Hippocampal formation (tissue), 2 donors: Measurements from ENCODE around the gene ARHGAP44.

Experiments used
- DNase-seq, 2 donors: peaks; one replicate each; lab custom pipeline; 2025; lab: John Stamatoyannopoulos, UW

Gene ARHGAP44

GRCh38 chr17:12789481-12790248, at the start of gene ARHGAP44:
Gene ARHGAP44 (plus strand): TSS chr17:12789498. CDS start chr17:12789839, 341 bp downstream.
- DNase-seq = peak; percentile 13 to 60

GRCh38 chr17:12739500-12739899, 49.8 kb upstream of the ARHGAP44 start:
- no peak for DNase-seq

GRCh38 chr17:12743046-12743445, 46.3 kb upstream of the ARHGAP44 start:
- no peak for DNase-seq

- DNase-seq = no peak
Observed at GRCh38 chr17:12744298-12744697, 45.0 kb upstream of the ARHGAP44 start.

- no peak for DNase-seq
Observed at GRCh38 chr17:12744786-12745185, 44.5 kb upstream of the ARHGAP44 start.

- no peak for DNase-seq
Observed at GRCh38 chr17:12745486-12745885, 43.8 kb upstream of the ARHGAP44 start.

- DNase-seq = no peak
Observed at GRCh38 chr17:12756786-12757185, 32.5 kb upstream of the ARHGAP44 start.

GRCh38 chr17:12759090-12759489, 30.2 kb upstream of the ARHGAP44 start:
- DNase-seq = no peak

GRCh38 chr17:12765548-12765947, 23.8 kb upstream of the ARHGAP44 start:
- peak in 1 of 2 donors; percentile 12 for DNase-seq

GRCh38 chr17:12768255-12768654, 21.0 kb upstream of the ARHGAP44 start:
- no peak for DNase-seq

- no peak for DNase-seq
Observed at GRCh38 chr17:12769981-12770380, 19.3 kb upstream of the ARHGAP44 start.

GRCh38 chr17:12773153-12773552, 16.1 kb upstream of the ARHGAP44 start:
- DNase-seq = no peak

- DNase-seq = no peak
Observed at GRCh38 chr17:12789075-12789480, 220 bp upstream of the ARHGAP44 start.

GRCh38 chr17:12790249-12791106, 1.2 kb downstream of the ARHGAP44 start:
- no peak for DNase-seq

- DNase-seq = no peak
Observed at GRCh38 chr17:12794919-12795532, 5.7 kb downstream of the ARHGAP44 start.

GRCh38 chr17:12800855-12801365, 11.6 kb downstream of the ARHGAP44 start:
- DNase-seq = no peak

GRCh38 chr17:12806630-12807029, 17.3 kb downstream of the ARHGAP44 start:
- DNase-seq = no peak

- DNase-seq = no peak
Observed at GRCh38 chr17:12808723-12809122, 19.4 kb downstream of the ARHGAP44 start.

GRCh38 chr17:12812877-12813276, 23.6 kb downstream of the ARHGAP44 start:
- no peak for DNase-seq

GRCh38 chr17:12813664-12814063, 24.4 kb downstream of the ARHGAP44 start:
- no peak for DNase-seq

GRCh38 chr17:12814718-12815117, 25.4 kb downstream of the ARHGAP44 start:
- DNase-seq = no peak

- no peak for DNase-seq
Observed at GRCh38 chr17:12815642-12816141, 26.4 kb downstream of the ARHGAP44 start.
